A673 (cell line): ENCODE measurements around the gene CFAP46. TPM values are rescaled to one million over a fixed set of nuclear protein-coding genes. Genes with fewer than 3 reads are reported as not detected.

ENCODE experiments used
- BruUV-seq: library from RNA; stranded (reverse); fragments of 400-500 nt; replicated peaks from 2 replicates; lab custom pipeline; 2021; lab: Mats Ljungman, UMichigan
- CTCF ChIA-PET: fragments of 300-600 bp; sonication (Branson Sonifier 250); formaldehyde crosslinking; loops from one replicate; lab custom pipeline; 2022; ENCODE audit warnings: antibody characterized with exemption; lab: Charles Lee
- POLR2A ChIA-PET: fragments of 300-600 bp; sonication (Branson Sonifier 250); formaldehyde crosslinking; loops from one replicate; lab custom pipeline; 2022; ENCODE audit warnings: antibody characterized with exemption; ENCODE audit not compliant: low non-redundant PET; lab: Charles Lee
- DNase-seq: peaks from one replicate; pipeline ENCODE4 v3.0.0-alpha.2; 2015; ENCODE audit warnings: low spot score
- H3K27ac ChIP-seq: fragments of 200-600 bp; sonication (generic); 2 replicates; pipeline ENCODE4 v1.5.1; 2016; ENCODE audit warnings: mixed run types, low read depth, mild to moderate bottlenecking, mixed read lengths, antibody characterized with exemption, low read length; ENCODE audit not compliant: poor library complexity, severe bottlenecking
- H3K27me3 ChIP-seq: fragments of 200-600 bp; sonication (generic); replicated peaks from 2 replicates; pipeline ENCODE4 v1.6.1; 2017; ENCODE audit warnings: mixed run types, low read depth, mild to moderate bottlenecking, mixed read lengths, antibody characterized with exemption, low read length; ENCODE audit not compliant: insufficient read depth, poor library complexity
- H3K36me3 ChIP-seq: fragments of 200-600 bp; sonication (generic); 2 replicates; pipeline ENCODE4 v1.6.1; 2016; ENCODE audit warnings: mixed run types, mild to moderate bottlenecking, mixed read lengths, antibody characterized with exemption, low read length; ENCODE audit not compliant: insufficient read depth, poor library complexity, severe bottlenecking
- H3K4me1 ChIP-seq: fragments of 200-600 bp; sonication (generic); 2 replicates; pipeline ENCODE4 v1.6.1; 2017; ENCODE audit warnings: mixed run types, mild to moderate bottlenecking, mixed read lengths, antibody characterized with exemption, low read length; ENCODE audit not compliant: insufficient read depth, poor library complexity, severe bottlenecking
- H3K4me3 ChIP-seq: fragments of 200-600 bp; sonication (generic); 2 replicates; pipeline ENCODE4 v1.5.1; 2016; ENCODE audit warnings: low read depth, mixed run types, mild to moderate bottlenecking, mixed read lengths, low read length; ENCODE audit not compliant: poor library complexity, severe bottlenecking
- H3K9me3 ChIP-seq: fragments of 200-600 bp; sonication (generic); 2 replicates; pipeline ENCODE4 v1.6.1; 2016; ENCODE audit warnings: mixed run types, low read depth, mild to moderate bottlenecking, mixed read lengths, antibody characterized with exemption, low read length; ENCODE audit not compliant: poor library complexity, severe bottlenecking
- CTCF ChIP-seq: fragments of 300-800, 200-600 bp; sonication (generic); conservative IDR thresholded peaks from 2 replicates; pipeline ENCODE4 v1.5.1; 2017; ENCODE audit warnings: low read depth, mild to moderate bottlenecking, antibody characterized with exemption, low read length, moderate library complexity, mixed read lengths
- EZH2 ChIP-seq: fragments of 200-600 bp; sonication (generic); IDR thresholded peaks from 2 replicates; pipeline ENCODE4 v1.6.1; 2017; ENCODE audit warnings: borderline replicate concordance, low read depth, mild to moderate bottlenecking, mixed read lengths, antibody characterized with exemption, low read length; ENCODE audit not compliant: poor library complexity, severe bottlenecking
- intact Hi-C: fragments of 100-400 bp; cut with micrococcal nuclease; formaldehyde crosslinking; loops from one replicate; pipeline ENCODE4 v1.10.0; 2022; ENCODE audit not compliant: unreplicated experiment
- total RNA-seq: library from RNA; stranded (reverse); gene quantifications from 2 replicates; pipeline ENCODE4 v1.2.3, GENCODE V29; 2021

CFAP46 gene
- total RNA-seq, 1 experiment from 2014 or later = 1.9 TPM

GRCh38 chr10:132915411-132915810 lies 27.0 kb downstream of the CFAP46 start:
- ChIA-PET CTCF (no interaction called here), POLR2A (no interaction called here)
- no peak overlapping the region for H3K4me3 ChIP-seq
- H3K36me3 ChIP-seq = no peaks in the 10 kb centered on the region
- DNase-seq = no peak
- H3K27me3 ChIP-seq = no peaks in the 10 kb centered on the region
- no TSS peak for BruUV-seq
- H3K4me1 ChIP-seq = no peaks in the 10 kb centered on the region
- H3K9me3 ChIP-seq = no peaks in the 10 kb centered on the region
- intact Hi-C loops = no loop called here
- no peak overlapping the region for H3K27ac ChIP-seq
- TF ChIP-seq EZH2 = no peak
- TF ChIP-seq CTCF = no peak

GRCh38 chr10:132914732-132915131 lies 27.6 kb downstream of the CFAP46 start:
- intact Hi-C loops = no loop called here
- Histone ChIP-seq H3K4me3 (no peak overlapping the region), H3K9me3 (no peaks in the 10 kb centered on the region), H3K27ac (no peak overlapping the region), H3K36me3 (no peaks in the 10 kb centered on the region), H3K4me1 (no peaks in the 10 kb centered on the region), H3K27me3 (no peaks in the 10 kb centered on the region)
- POLR2A ChIA-PET = no interaction called here
- TF ChIP-seq CTCF (no peak), EZH2 (no peak)
- CTCF ChIA-PET = no interaction called here
- BruUV-seq = no TSS peak
- DNase-seq = no peak

- no peak for DNase-seq
- no peaks in the 10 kb centered on the region for H3K9me3 ChIP-seq
- H3K4me3 ChIP-seq = no peak overlapping the region
- ChIA-PET POLR2A (no interaction called here), CTCF (no interaction called here)
- intact Hi-C loops = no loop called here
- no peak overlapping the region for H3K27ac ChIP-seq
- TF ChIP-seq CTCF (no peak), EZH2 (no peak)
- no peaks in the 10 kb centered on the region for H3K27me3 ChIP-seq
- no peaks in the 10 kb centered on the region for H3K4me1 ChIP-seq
- H3K36me3 ChIP-seq = no peaks in the 10 kb centered on the region
- BruUV-seq = no TSS peak
These were observed 28.7 kb downstream of the CFAP46 start for GRCh38 chr10:132913559-132914115.
